Gastrocnemius medialis (tissue), 4 donors: ENCODE measurements around the gene INSRR.

ENCODE experiments used
- CTCF ChIP-seq, 5 experiments: fragments of 450-650 bp in 3 of 5; fragments of 200-600 bp in 2 of 5; sonication (generic) in 2 of 5; IDR thresholded peaks in 4 of 5; conservative IDR thresholded peaks in 1 of 5; 1 replicate in 4 of 5; 2 replicates in 1 of 5; pipeline ENCODE4 v1.5.1; 2016 to 2019; ENCODE audit warnings: antibody characterized with exemption in 5 of 5, mild to moderate bottlenecking in 3 of 5, moderate library complexity in 3 of 5
- POLR2A ChIP-seq, 2 donors: fragments of 450-650 bp; IDR thresholded peaks; one replicate each; pipeline ENCODE4 v1.6.1; 2017; ENCODE audit warnings: antibody characterized with exemption in 2 of 2, mild to moderate bottlenecking in 2 of 2, moderate library complexity in 2 of 2

DNA sequence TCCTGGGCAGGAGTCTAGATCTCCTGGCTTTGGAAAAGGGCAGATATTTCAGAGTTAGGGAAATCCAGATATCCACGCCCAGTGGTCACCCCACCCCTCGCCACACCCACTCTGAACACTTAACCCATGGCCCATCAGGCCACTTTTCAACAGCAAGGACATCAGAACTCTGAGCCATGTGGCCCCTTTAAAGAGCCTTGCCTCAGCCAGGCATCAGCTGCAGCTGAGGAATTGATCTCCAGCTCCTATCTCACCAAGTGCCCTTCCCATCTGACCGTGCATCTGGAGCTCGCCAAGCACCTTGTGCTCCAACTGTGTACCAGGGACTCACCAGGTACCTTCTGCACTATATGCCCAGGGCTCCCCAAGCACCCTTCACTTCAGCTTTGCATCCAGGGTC is 22.0 kb downstream of the INSRR start:
- TF ChIP-seq CTCF (IDR thresholded peaks at IDR 0.05 in 4 of 5, conservative IDR thresholded peaks at IDR 0.05 in 1 of 5), result no peak
- no peak for TF ChIP-seq POLR2A (IDR thresholded peaks at IDR 0.05)
